WTC11 (cell line): ENCODE measurements around the gene ENAH. TPM values are rescaled to one million over a fixed set of nuclear protein-coding genes. Genes with fewer than 3 reads are reported as not detected.

Experiments
- ATAC-seq: fragments of 200-7000 bp; cut with Tn5 transposase; 2 replicates; pipeline ENCODE4 v1.10.0; 2021; ENCODE audit warnings: mild to moderate bottlenecking, moderate library complexity
- CTCF ChIA-PET: fragments of 300-600 bp; sonication (Branson Sonifier 250); formaldehyde crosslinking; loops from one replicate; lab custom pipeline; 2021; ENCODE audit warnings: antibody characterized with exemption; lab: Charles Lee
- POLR2A ChIA-PET: fragments of 350-600 bp; sonication (Branson Sonifier 250); formaldehyde crosslinking; loops from one replicate; lab custom pipeline; 2021; ENCODE audit warnings: antibody characterized with exemption; lab: Charles Lee
- DNase-seq: peaks from one replicate; pipeline ENCODE4 v3.0.0; 2021; ENCODE audit warnings: low spot score
- H3K27ac Mint-ChIP-seq: 2 replicates; pipeline ENCODE4 v1.8.0; 2021; ENCODE audit warnings: mixed read lengths
- H3K27me3 Mint-ChIP-seq: 2 replicates; pipeline ENCODE4 v1.8.0; 2021; ENCODE audit warnings: low read depth, mild to moderate bottlenecking, moderate library complexity, mixed read lengths
- H3K36me3 Mint-ChIP-seq: 2 replicates; pipeline ENCODE4 v1.8.0; 2021; ENCODE audit warnings: mixed read lengths
- H3K4me1 Mint-ChIP-seq: 2 replicates; pipeline ENCODE4 v1.8.0; 2022; ENCODE audit warnings: mixed read lengths
- H3K4me3 Mint-ChIP-seq: 2 replicates; pipeline ENCODE4 v1.8.0; 2021; ENCODE audit warnings: mild to moderate bottlenecking, moderate library complexity, mixed read lengths
- H3K9me3 Mint-ChIP-seq: 2 replicates; pipeline ENCODE4 v1.8.0; 2021; ENCODE audit warnings: mixed read lengths
- CREB1 ChIP-seq: sonication (generic); formaldehyde crosslinking; IDR thresholded peaks from 2 replicates; pipeline ENCODE4 v1.8.0; 2023; ENCODE audit warnings: mild to moderate bottlenecking, missing genetic modification reagents
- IRF2 ChIP-seq: sonication (generic); formaldehyde crosslinking; IDR thresholded peaks from 2 replicates; pipeline ENCODE4 v1.8.0; 2022; ENCODE audit warnings: low read depth, missing genetic modification reagents, borderline replicate concordance
- KAT7 ChIP-seq: sonication (generic); formaldehyde crosslinking; IDR thresholded peaks from 2 replicates; pipeline ENCODE4 v1.8.1; 2023; ENCODE audit warnings: missing genetic modification reagents, mild to moderate bottlenecking, borderline replicate concordance
- MAX ChIP-seq: sonication (generic); formaldehyde crosslinking; IDR thresholded peaks from 2 replicates; pipeline ENCODE4 v1.8.0; 2022; ENCODE audit warnings: mild to moderate bottlenecking, missing genetic modification reagents
- NFATC4 ChIP-seq: fragments of 250-450 bp; sonication (Bioruptor Pico); IDR thresholded peaks from 2 replicates; pipeline ENCODE4 v1.9.0; 2021; ENCODE audit warnings: mild to moderate bottlenecking
- OVOL2 ChIP-seq: fragments of 250-450 bp; sonication (Bioruptor Pico); IDR thresholded peaks from 2 replicates; pipeline ENCODE4 v1.9.0; 2021; ENCODE audit warnings: mild to moderate bottlenecking, borderline replicate concordance
- PRRX2 ChIP-seq: fragments of 250-450 bp; sonication (Bioruptor Pico); IDR thresholded peaks from 2 replicates; pipeline ENCODE4 v1.8.0; 2021; ENCODE audit warnings: mild to moderate bottlenecking
- TCF7 ChIP-seq: sonication (generic); formaldehyde crosslinking; IDR thresholded peaks from 2 replicates; pipeline ENCODE4 v1.8.0; 2022; ENCODE audit warnings: mild to moderate bottlenecking, low read depth, missing genetic modification reagents, moderate library complexity
- TEAD1 ChIP-seq: sonication (generic); formaldehyde crosslinking; IDR thresholded peaks from 2 replicates; pipeline ENCODE4 v1.8.0; 2022; ENCODE audit warnings: mild to moderate bottlenecking, missing genetic modification reagents
- TEAD4 ChIP-seq: sonication (generic); formaldehyde crosslinking; IDR thresholded peaks from 2 replicates; pipeline ENCODE4 v1.8.0; 2022; ENCODE audit warnings: mild to moderate bottlenecking, missing genetic modification reagents
- ZBTB43 ChIP-seq: sonication (generic); formaldehyde crosslinking; IDR thresholded peaks from 2 replicates; pipeline ENCODE4 v1.8.1; 2023; ENCODE audit warnings: mild to moderate bottlenecking, missing genetic modification reagents
- ZMAT4 ChIP-seq: fragments of 250-450 bp; sonication (Bioruptor Pico); IDR thresholded peaks from 2 replicates; pipeline ENCODE4 v1.9.0; 2021; ENCODE audit warnings: mild to moderate bottlenecking
- ZNF281 ChIP-seq: sonication (generic); formaldehyde crosslinking; IDR thresholded peaks from 2 replicates; pipeline ENCODE4 v1.8.0; 2023; ENCODE audit warnings: mild to moderate bottlenecking, missing genetic modification reagents
- ZNF317 ChIP-seq: sonication (generic); formaldehyde crosslinking; IDR thresholded peaks from 2 replicates; pipeline ENCODE4 v1.8.1; 2023; ENCODE audit warnings: low read depth, mild to moderate bottlenecking, moderate library complexity, missing genetic modification reagents, borderline replicate concordance
- ZNF416 ChIP-seq: fragments of 250-450 bp; sonication (Bioruptor Pico); IDR thresholded peaks from 2 replicates; pipeline ENCODE4 v1.9.0; 2021; ENCODE audit warnings: mild to moderate bottlenecking, inconsistent platforms
- total RNA-seq: library from RNA; stranded (reverse); gene quantifications from 3 replicates; pipeline ENCODE4 v1.2.3, GENCODE V29; 2021
- TF ChIP-seq, protein P1 (sequence below): sonication (generic); formaldehyde crosslinking; conservative IDR thresholded peaks from 2 replicates; pipeline ENCODE4 v1.8.1; 2023; ENCODE audit warnings: mild to moderate bottlenecking, low read depth, missing genetic modification reagents, moderate library complexity
- TF ChIP-seq, protein P2 (sequence below): sonication (generic); formaldehyde crosslinking; IDR thresholded peaks from 2 replicates; pipeline ENCODE4 v1.8.1; 2022; ENCODE audit warnings: missing genetic modification reagents, borderline replicate concordance
- TF ChIP-seq, protein P3 (sequence below): sonication (generic); formaldehyde crosslinking; IDR thresholded peaks from 2 replicates; pipeline ENCODE4 v1.8.0; 2022; ENCODE audit warnings: mild to moderate bottlenecking, missing genetic modification reagents

ENAH gene
- total RNA-seq, 1 experiment from 2014 or later: 227 TPM

GRCh38 chr1:225662155-225662554, 9.2 kb upstream of the ENAH start:
- ChIA-PET POLR2A (interaction anchor here (1.2 kb wide), 1 partner anchor 9 kb away, joined by 4 read pairs; the partner anchor contains the start of gene ENAH), CTCF (interaction anchor here (1.5 to 1.6 kb wide), 2 partner anchors 181 to 187 kb away, joined by 4 to 7 read pairs; no protein-coding TSS in a partner anchor)
- ATAC-seq (no peak), DNase-seq (no peak)
- Mint-ChIP-seq H3K27ac (no peak overlapping the region), H3K4me3 (no peak overlapping the region), H3K4me1 (no peaks in the 10 kb centered on the region), H3K36me3 (no peaks in the 10 kb centered on the region), H3K27me3 (no peaks in the 10 kb centered on the region), H3K9me3 (no peaks in the 10 kb centered on the region)
- TF ChIP-seq IRF2 (CRISPR knock-in tag): no peak
- no peak for TF ChIP-seq NFATC4 (CRISPR knock-in tag)
- TF ChIP-seq ZMAT4 (CRISPR knock-in tag): no peak
- no peak for TF ChIP-seq KAT7 (CRISPR knock-in tag)
- TF ChIP-seq, protein P1, sequence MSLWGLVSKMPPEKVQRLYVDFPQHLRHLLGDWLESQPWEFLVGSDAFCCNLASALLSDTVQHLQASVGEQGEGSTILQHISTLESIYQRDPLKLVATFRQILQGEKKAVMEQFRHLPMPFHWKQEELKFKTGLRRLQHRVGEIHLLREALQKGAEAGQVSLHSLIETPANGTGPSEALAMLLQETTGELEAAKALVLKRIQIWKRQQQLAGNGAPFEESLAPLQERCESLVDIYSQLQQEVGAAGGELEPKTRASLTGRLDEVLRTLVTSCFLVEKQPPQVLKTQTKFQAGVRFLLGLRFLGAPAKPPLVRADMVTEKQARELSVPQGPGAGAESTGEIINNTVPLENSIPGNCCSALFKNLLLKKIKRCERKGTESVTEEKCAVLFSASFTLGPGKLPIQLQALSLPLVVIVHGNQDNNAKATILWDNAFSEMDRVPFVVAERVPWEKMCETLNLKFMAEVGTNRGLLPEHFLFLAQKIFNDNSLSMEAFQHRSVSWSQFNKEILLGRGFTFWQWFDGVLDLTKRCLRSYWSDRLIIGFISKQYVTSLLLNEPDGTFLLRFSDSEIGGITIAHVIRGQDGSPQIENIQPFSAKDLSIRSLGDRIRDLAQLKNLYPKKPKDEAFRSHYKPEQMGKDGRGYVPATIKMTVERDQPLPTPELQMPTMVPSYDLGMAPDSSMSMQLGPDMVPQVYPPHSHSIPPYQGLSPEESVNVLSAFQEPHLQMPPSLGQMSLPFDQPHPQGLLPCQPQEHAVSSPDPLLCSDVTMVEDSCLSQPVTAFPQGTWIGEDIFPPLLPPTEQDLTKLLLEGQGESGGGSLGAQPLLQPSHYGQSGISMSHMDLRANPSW: no peak
- TF ChIP-seq ZNF317 (CRISPR knock-in tag): no peak
- TF ChIP-seq TEAD4 (CRISPR knock-in tag): no peak
- no peak for TF ChIP-seq ZBTB43
- no peak for TF ChIP-seq ZNF416
- no peak for TF ChIP-seq ZNF281 (CRISPR knock-in tag)
- TF ChIP-seq OVOL2: no peak
- no peak for TF ChIP-seq CREB1 (CRISPR knock-in tag)
- no peak for TF ChIP-seq TEAD1 (CRISPR knock-in tag)
- no peak for TF ChIP-seq TCF7
- TF ChIP-seq, protein P2, sequence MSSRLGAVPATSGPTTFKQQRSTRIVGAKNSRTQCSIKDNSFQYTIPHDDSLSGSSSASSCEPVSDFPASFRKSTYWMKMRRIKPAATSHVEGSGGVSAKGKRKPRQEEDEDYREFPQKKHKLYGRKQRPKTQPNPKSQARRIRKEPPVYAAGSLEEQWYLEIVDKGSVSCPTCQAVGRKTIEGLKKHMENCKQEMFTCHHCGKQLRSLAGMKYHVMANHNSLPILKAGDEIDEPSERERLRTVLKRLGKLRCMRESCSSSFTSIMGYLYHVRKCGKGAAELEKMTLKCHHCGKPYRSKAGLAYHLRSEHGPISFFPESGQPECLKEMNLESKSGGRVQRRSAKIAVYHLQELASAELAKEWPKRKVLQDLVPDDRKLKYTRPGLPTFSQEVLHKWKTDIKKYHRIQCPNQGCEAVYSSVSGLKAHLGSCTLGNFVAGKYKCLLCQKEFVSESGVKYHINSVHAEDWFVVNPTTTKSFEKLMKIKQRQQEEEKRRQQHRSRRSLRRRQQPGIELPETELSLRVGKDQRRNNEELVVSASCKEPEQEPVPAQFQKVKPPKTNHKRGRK: no peak
- no peak for TF ChIP-seq MAX (CRISPR knock-in tag)
- TF ChIP-seq PRRX2: no peak
- TF ChIP-seq, protein P3, sequence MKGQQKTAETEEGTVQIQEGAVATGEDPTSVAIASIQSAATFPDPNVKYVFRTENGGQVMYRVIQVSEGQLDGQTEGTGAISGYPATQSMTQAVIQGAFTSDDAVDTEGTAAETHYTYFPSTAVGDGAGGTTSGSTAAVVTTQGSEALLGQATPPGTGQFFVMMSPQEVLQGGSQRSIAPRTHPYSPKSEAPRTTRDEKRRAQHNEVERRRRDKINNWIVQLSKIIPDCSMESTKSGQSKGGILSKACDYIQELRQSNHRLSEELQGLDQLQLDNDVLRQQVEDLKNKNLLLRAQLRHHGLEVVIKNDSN (CRISPR knock-in tag): no peak
